Tibial nerve (tissue), 4 donors: ENCODE measurements around the gene GALNS. TPM values are rescaled to one million over a fixed set of nuclear protein-coding genes. Genes with fewer than 3 reads are reported as not detected.

Experiments used
- DNase-seq, 2 donors: peaks; one replicate each; pipeline ENCODE4 v3.0.0-alpha.2; 2019; ENCODE audit warnings: low spot score in 2 of 2
- H3K27ac ChIP-seq, 4 donors: fragments of 200-600 bp; sonication (generic) in 3 of 4; one replicate each; pipeline ENCODE4 v1.5.1; 2017 to 2019; ENCODE audit warnings: mild to moderate bottlenecking in 1 of 4
- H3K27me3 ChIP-seq, 2 donors: fragments of 200-600 bp; sonication (generic) in 1 of 2; one replicate each; pipeline versions ENCODE4 v1.5.1 to v1.6.0; 2017 to 2019
- H3K36me3 ChIP-seq, 3 donors: fragments of 200-600 bp; sonication (generic); one replicate each; pipeline ENCODE4 v1.5.1; 2018 to 2019
- H3K4me1 ChIP-seq, 4 donors: fragments of 200-600 bp; sonication (generic) in 3 of 4; one replicate each; pipeline ENCODE4 v1.5.1; 2017 to 2019
- H3K4me3 ChIP-seq, 4 donors: fragments of 200-600 bp; sonication (generic) in 3 of 4; one replicate each; pipeline ENCODE4 v1.5.1; 2017 to 2019; ENCODE audit warnings: mild to moderate bottlenecking in 1 of 4, moderate library complexity in 1 of 4
- H3K9me3 ChIP-seq, 4 donors: fragments of 200-600 bp; sonication (generic) in 3 of 4; one replicate each; pipeline ENCODE4 v1.5.1; 2017 to 2019
- EP300 ChIP-seq, 2 donors: sonication (generic); formaldehyde crosslinking; IDR thresholded peaks; one replicate each; pipeline ENCODE4 v1.6.1; 2017; ENCODE audit warnings: antibody characterized with exemption in 2 of 2, mild to moderate bottlenecking in 1 of 2
- POLR2A ChIP-seq, 2 donors: fragments of 450-650 bp; IDR thresholded peaks; one replicate each; pipeline ENCODE4 v1.6.1; 2017; ENCODE audit warnings: antibody characterized with exemption in 2 of 2, mild to moderate bottlenecking in 2 of 2, moderate library complexity in 2 of 2
- WGBS, 2 donors: methylation state at CpG; one replicate each; pipeline ENCODE4 v1.1.5; 2018; 5-methylcytosine and 5-hydroxymethylcytosine counted together
- total RNA-seq, 4 donors: library from RNA; depleted of rRNA; stranded (reverse); fragments of >200 nt; gene quantifications; one replicate each; pipeline ENCODE4 v1.1.0, GENCODE V29; 2016
- TF ChIP-seq, protein P1 (sequence below), 5 experiments: fragments of 200-600 bp in 3 of 5; fragments of 450-650 bp in 2 of 5; sonication (generic) in 3 of 5; IDR thresholded peaks; one replicate each; pipeline ENCODE4 v1.5.1; 2016 to 2019; ENCODE audit warnings: antibody characterized with exemption in 5 of 5, mild to moderate bottlenecking in 3 of 5, moderate library complexity in 2 of 5

Gene GALNS
- total RNA-seq, 4 donors from 2014 or later: 15.1 to 80.1 (median 43.2) TPM

DNA sequence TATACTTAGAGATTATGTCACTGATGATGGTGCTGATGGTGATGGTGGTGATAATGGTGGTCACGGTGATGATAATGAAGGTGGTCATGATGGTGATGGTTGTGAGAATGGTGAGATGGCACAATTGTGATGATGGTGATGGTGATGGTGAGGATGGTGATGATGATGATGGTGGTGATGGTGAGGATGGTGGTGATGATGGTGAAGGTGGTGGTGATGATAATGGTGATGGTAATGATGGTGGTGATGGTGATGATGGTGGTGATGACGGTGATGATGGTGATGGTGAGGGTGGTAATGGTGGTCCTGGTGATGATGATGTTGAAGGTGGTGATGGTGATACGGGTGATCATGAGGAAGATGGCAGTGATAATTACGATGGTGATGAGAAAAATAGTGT, 58.7 kb downstream of the GALNS start:
- no peaks in the 10 kb centered on the region for H3K9me3 ChIP-seq
- DNase-seq: no peak
- no peak overlapping the region for H3K4me3 ChIP-seq
- 82 to 90% methylated on average over 4 of the region's 4 CpGs for WGBS, 2 donors
- peaks cover 0 to 1% of the 10 kb centered on the region in 2 donors for H3K27me3 ChIP-seq
- H3K4me1 ChIP-seq: peaks cover 0 to 15% (median 4%) of the 10 kb centered on the region in 4 donors
- H3K36me3 ChIP-seq: peaks cover 0 to 7% (median 0%) of the 10 kb centered on the region in 3 donors
- no peak for TF ChIP-seq POLR2A (IDR thresholded peaks at IDR 0.05)
- H3K27ac ChIP-seq: no peak overlapping the region

GRCh38 chr16:88796278-88796677, 60.5 kb downstream of the GALNS start:
- Histone ChIP-seq H3K27ac (no peak overlapping the region), H3K9me3 (no peaks in the 10 kb centered on the region), H3K4me3 (no peak overlapping the region), H3K36me3 (peaks cover 0 to 7% (median 0%) of the 10 kb centered on the region in 3 donors), H3K4me1 (peaks cover 0 to 17% (median 6%) of the 10 kb centered on the region in 4 donors), H3K27me3 (peaks cover 0 to 14% of the 10 kb centered on the region in 2 donors)
- TF ChIP-seq POLR2A (IDR thresholded peaks at IDR 0.05) (no peak), EP300 (IDR thresholded peaks at IDR 0.05) (no peak)
- TF ChIP-seq, protein P1, sequence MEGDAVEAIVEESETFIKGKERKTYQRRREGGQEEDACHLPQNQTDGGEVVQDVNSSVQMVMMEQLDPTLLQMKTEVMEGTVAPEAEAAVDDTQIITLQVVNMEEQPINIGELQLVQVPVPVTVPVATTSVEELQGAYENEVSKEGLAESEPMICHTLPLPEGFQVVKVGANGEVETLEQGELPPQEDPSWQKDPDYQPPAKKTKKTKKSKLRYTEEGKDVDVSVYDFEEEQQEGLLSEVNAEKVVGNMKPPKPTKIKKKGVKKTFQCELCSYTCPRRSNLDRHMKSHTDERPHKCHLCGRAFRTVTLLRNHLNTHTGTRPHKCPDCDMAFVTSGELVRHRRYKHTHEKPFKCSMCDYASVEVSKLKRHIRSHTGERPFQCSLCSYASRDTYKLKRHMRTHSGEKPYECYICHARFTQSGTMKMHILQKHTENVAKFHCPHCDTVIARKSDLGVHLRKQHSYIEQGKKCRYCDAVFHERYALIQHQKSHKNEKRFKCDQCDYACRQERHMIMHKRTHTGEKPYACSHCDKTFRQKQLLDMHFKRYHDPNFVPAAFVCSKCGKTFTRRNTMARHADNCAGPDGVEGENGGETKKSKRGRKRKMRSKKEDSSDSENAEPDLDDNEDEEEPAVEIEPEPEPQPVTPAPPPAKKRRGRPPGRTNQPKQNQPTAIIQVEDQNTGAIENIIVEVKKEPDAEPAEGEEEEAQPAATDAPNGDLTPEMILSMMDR (IDR thresholded peaks at IDR 0.05): no peak
- no peak for DNase-seq
- WGBS, 2 donors: 76% methylated on average over 4 of the region's 4 CpGs; no CpG with 5 or more reads in 1 of the 2 donors

DNA sequence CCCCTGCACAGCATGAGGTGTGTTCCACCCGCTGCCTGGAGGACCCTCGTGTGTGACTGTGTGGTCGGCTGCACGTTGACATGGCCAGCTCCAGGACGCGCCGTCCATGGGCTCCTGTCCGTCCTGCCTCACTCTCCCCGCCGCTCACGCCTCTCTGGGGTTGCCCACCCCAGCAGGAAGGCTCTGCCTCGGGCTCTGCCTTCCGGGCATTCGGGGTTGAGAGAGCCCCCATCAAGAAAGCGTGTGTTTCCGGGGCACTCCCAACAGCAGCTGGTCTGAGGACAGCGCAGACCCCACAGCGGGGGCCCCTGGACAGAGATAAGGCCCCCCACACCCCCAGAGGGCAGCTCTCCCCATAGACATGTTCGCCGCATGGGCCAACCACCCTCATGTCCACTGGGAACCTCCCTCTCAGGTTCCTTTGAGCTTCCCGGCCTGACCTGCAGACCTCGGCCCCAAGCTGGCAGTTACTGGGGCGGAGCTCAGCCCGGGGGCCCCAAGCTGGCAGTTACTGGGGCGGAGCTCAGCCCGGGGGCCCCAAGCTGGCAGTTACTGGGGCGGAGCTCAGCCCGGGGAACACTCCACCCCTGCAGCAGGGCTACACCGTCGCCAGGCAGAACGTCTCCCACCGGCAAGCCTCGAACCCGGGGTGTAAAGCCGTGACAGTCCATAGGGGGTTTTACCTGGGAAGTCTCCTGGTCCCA, 63.3 kb downstream of the GALNS start:
- Histone ChIP-seq H3K4me3 (no peak overlapping the region), H3K4me1 (peaks cover 0 to 29% (median 13%) of the 10 kb centered on the region in 4 donors), H3K9me3 (no peaks in the 10 kb centered on the region), H3K27me3 (peaks cover 0 to 14% of the 10 kb centered on the region in 2 donors), H3K36me3 (no peaks in the 10 kb centered on the region), H3K27ac (peak overlapping the region in 2 of 4 donors; percentile 63 to 64)
- DNase-seq: no peak
- TF ChIP-seq, protein P1 (IDR thresholded peaks at IDR 0.05): no peak
- TF ChIP-seq POLR2A (IDR thresholded peaks at IDR 0.05): no peak
- TF ChIP-seq EP300 (IDR thresholded peaks at IDR 0.05): no peak
- 44 to 48% methylated on average over 15 to 26 of the region's 35 CpGs for WGBS, 2 donors

DNA sequence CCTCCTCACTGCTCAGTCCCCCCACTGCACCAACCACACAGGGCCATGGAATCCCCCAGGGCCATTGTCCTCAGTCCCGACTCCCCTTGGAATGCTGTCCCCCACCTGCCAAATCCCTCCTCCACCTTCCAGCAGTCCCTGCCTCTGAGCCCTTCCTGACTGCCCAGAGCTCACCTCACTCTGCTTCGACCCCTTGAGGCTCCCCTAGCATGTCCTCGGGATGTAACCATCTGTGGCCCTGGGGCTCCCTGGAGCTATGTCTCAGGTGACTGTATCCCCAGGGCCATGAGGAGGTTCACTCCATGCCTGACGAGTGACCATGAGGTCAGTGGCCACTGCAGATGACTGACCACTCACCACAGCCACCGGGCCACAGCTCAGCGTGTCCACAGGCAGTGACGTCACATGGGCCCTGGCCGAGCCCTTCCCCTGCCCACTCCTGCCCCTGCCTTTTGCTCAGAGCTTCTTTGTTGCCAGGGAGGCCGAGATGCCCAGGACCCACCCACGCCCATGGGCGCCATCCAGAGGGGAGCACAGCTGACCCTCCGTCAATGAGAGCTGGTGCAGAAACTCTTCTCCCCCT, 64.0 kb downstream of the GALNS start:
- Histone ChIP-seq H3K4me3 (no peak overlapping the region), H3K27me3 (peaks cover 0 to 14% of the 10 kb centered on the region in 2 donors), H3K4me1 (peaks cover 0 to 29% (median 13%) of the 10 kb centered on the region in 4 donors), H3K27ac (peak overlapping the region; percentile 5 to 74 (median 46)), H3K36me3 (no peaks in the 10 kb centered on the region), H3K9me3 (no peaks in the 10 kb centered on the region)
- 45 to 64% methylated on average over 5 to 10 of the region's 12 CpGs for WGBS, 2 donors
- TF ChIP-seq, protein P1 (IDR thresholded peaks at IDR 0.05): no peak
- TF ChIP-seq EP300 (IDR thresholded peaks at IDR 0.05) (peak in 1 of 2 donors; percentile 9), POLR2A (IDR thresholded peaks at IDR 0.05) (no peak)
- DNase-seq: no peak

GRCh38 chr16:88792078-88792550, 64.6 kb downstream of the GALNS start:
- Histone ChIP-seq H3K36me3 (no peaks in the 10 kb centered on the region), H3K4me3 (no peak overlapping the region), H3K4me1 (peaks cover 0 to 29% (median 13%) of the 10 kb centered on the region in 4 donors), H3K27ac (peak overlapping the region; percentile 5 to 74 (median 46)), H3K9me3 (no peaks in the 10 kb centered on the region), H3K27me3 (peaks cover 0 to 14% of the 10 kb centered on the region in 2 donors)
- no peak for DNase-seq
- no peak for TF ChIP-seq EP300 (IDR thresholded peaks at IDR 0.05)
- TF ChIP-seq POLR2A (IDR thresholded peaks at IDR 0.05): no peak
- TF ChIP-seq, protein P1 (IDR thresholded peaks at IDR 0.05): no peak
- 16 to 44% methylated on average over 10 of the region's 13 CpGs for WGBS, 2 donors
